OCI-LY7 (cell line): ENCODE results near the gene FBXL16. TPM values are rescaled to one million over a fixed set of nuclear protein-coding genes. Genes with fewer than 3 reads are reported as not detected.

Experiments used
- BruUV-seq: library from RNA; stranded (reverse); fragments of 400-500 nt; replicated peaks from 2 replicates; lab custom pipeline; 2021; lab: Mats Ljungman, UMichigan
- CTCF ChIA-PET: fragments of 300-600 bp; sonication (Branson Sonifier 250); formaldehyde crosslinking; loops from one replicate; lab custom pipeline; 2022; ENCODE audit warnings: antibody characterized with exemption; ENCODE audit not compliant: unreplicated experiment; lab: Charles Lee
- POLR2A ChIA-PET: fragments of 300-600 bp; sonication (Branson Sonifier 250); formaldehyde crosslinking; loops from one replicate; lab custom pipeline; 2022; ENCODE audit warnings: antibody characterized with exemption; lab: Charles Lee
- DNase-seq: peaks from one replicate; pipeline ENCODE4 v3.0.0-alpha.2; 2015; ENCODE audit warnings: low spot score
- H2AFZ ChIP-seq: fragments of 200-600 bp; sonication (generic), shearing (Covaris generic); 2 replicates; pipeline ENCODE4 v1.6.1; 2014; ENCODE audit warnings: mild to moderate bottlenecking, antibody characterized with exemption, low read length, moderate library complexity
- H3K27ac ChIP-seq: fragments of 200-600 bp; sonication (generic); 2 replicates; pipeline ENCODE4 v1.5.1; 2014; ENCODE audit warnings: mixed run types, low read depth, mild to moderate bottlenecking, moderate library complexity, low read length, inconsistent platforms; ENCODE audit not compliant: poor library complexity, severe bottlenecking
- H3K36me3 ChIP-seq: fragments of 200-600 bp; sonication (generic); 2 replicates; pipeline ENCODE4 v1.6.1; 2014; ENCODE audit warnings: mild to moderate bottlenecking, antibody characterized with exemption, low read length, moderate library complexity, mixed read lengths; ENCODE audit not compliant: insufficient read depth
- H3K4me1 ChIP-seq: fragments of 200-600 bp; sonication (generic); 2 replicates; pipeline ENCODE4 v1.5.1; 2014; ENCODE audit warnings: mild to moderate bottlenecking, low read length; ENCODE audit not compliant: insufficient read depth, poor library complexity, severe bottlenecking
- H3K4me2 ChIP-seq: fragments of 200-600 bp; sonication (generic); 2 replicates; pipeline ENCODE4 v1.6.1; 2014; ENCODE audit warnings: mild to moderate bottlenecking, low read length
- H3K4me3 ChIP-seq: fragments of 200-600 bp; sonication (generic); 2 replicates; pipeline ENCODE4 v1.5.1; 2014; ENCODE audit warnings: mild to moderate bottlenecking, low read depth, low read length; ENCODE audit not compliant: poor library complexity, severe bottlenecking
- H3K79me2 ChIP-seq: fragments of 200-600 bp; sonication (generic); 2 replicates; pipeline ENCODE4 v1.6.1; 2016; ENCODE audit warnings: low read depth, mild to moderate bottlenecking, low read length, moderate library complexity, mixed read lengths; ENCODE audit not compliant: insufficient read depth
- H3K9me2 ChIP-seq: fragments of 200-600 bp; sonication (generic); 2 replicates; pipeline ENCODE4 v1.6.1; 2016; ENCODE audit warnings: mild to moderate bottlenecking, low read length, mixed read lengths; ENCODE audit not compliant: insufficient read depth
- H3K9me3 ChIP-seq: fragments of 200-600 bp; sonication (generic); 2 replicates; pipeline ENCODE4 v1.6.1; 2014; ENCODE audit warnings: mild to moderate bottlenecking, mixed run types, low read length, mixed read lengths
- H4K20me1 ChIP-seq: fragments of 200-600 bp; sonication (generic); 2 replicates; pipeline ENCODE4 v1.6.1; 2014; ENCODE audit warnings: mild to moderate bottlenecking, antibody characterized with exemption, low read length, moderate library complexity, mixed read lengths; ENCODE audit not compliant: insufficient read depth
- EZH2phosphoT487 ChIP-seq: fragments of 200-600 bp; sonication (generic); IDR thresholded peaks from 2 replicates; pipeline ENCODE4 v1.6.1; 2018; ENCODE audit warnings: low read depth, borderline replicate concordance, mild to moderate bottlenecking, mixed run types, antibody characterized with exemption, low read length, moderate library complexity, mixed read lengths
- intact Hi-C: fragments of 100-400 bp; cut with micrococcal nuclease; formaldehyde crosslinking; loops from one replicate; pipeline ENCODE4 v1.10.0; 2022; ENCODE audit not compliant: unreplicated experiment
- total RNA-seq, 2 experiments: library from RNA; depleted of rRNA in 1 of 2; stranded (reverse); fragments of >200 nt in 1 of 2; shearing (Covaris generic) in 1 of 2; gene quantifications; 2 replicates each; pipeline ENCODE4 v1.2.3, GENCODE V29; 2014 to 2022
- TF ChIP-seq, protein P1 (sequence below): fragments of 200-600 bp; sonication (generic); conservative IDR thresholded peaks from 2 replicates; pipeline ENCODE4 v1.5.1; 2014; ENCODE audit warnings: mild to moderate bottlenecking, antibody characterized with exemption, low read length, moderate library complexity, mixed read lengths

Gene FBXL16
- total RNA-seq, 2 experiments from 2014 or later, result 0.16 to 0.42 TPM

DNA sequence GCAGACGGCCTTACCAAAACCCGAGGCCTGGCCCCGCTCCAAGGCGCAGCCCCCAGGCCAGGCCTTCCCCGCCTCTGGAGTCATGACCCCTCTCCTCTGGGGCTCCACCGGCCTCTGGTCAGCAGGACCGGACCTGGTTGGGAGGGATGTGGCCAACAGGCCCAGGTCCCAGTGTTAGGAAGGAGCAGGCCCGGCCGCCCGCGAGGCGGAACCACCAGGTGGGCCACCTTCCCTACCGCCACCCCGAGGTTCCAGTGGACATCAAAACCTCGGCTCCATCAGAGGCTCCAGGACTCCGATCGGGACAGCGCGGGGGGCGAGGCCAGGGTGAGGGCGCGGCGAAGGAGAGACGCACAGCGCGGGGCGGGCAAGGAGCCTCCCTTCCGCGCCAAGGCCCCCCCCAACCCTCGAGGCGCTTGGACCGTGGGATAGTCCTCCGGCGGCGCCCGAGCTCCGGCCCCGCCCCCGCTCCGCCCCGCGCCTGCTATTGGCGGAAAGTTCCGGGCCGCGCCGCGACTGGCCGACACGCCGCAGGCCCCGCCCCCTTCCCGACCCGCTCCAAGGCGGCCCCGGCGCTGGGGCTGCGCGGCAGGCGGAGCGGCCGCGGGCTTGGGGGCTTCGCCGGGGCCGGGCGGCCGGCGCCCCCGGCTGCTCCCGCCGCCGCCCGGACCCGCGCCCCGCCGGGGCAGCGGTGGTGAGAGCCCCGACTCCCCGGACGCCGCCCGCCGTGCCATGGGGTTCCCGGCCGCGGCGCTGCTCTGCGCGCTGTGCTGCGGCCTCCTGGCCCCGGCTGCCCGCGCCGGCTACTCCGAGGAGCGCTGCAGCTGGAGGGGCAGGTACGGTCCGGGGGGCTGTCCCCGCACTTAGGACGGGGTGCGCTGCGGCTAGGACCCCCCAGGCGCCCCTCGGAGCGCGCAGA, 9.2 kb upstream of the FBXL16 start, which contains the start of gene METRN:
METRN (plus strand) TSS at position 561 of the 919 bp plus-strand sequence; CDS start at position 733, 172 bp downstream.
- no peak within 1 kb of the TSS for H3K27ac ChIP-seq
- no peaks in the 10 kb centered on the region for H3K9me2 ChIP-seq
- POLR2A ChIA-PET, result interaction anchor here (0.5 to 2.0 kb wide), 4 partner anchors 13 to 997 kb away, joined by 3 to 8 read pairs (median 4); partner anchors contain the start of genes CHTF18 and RPUSD1
- H2AFZ ChIP-seq, result no peak within 1 kb of the TSS
- no peaks in the 10 kb centered on the region for H3K9me3 ChIP-seq
- no peaks in the 10 kb centered on the region for H4K20me1 ChIP-seq
- DNase-seq, result peak; percentile 89
- TF ChIP-seq, protein P1, sequence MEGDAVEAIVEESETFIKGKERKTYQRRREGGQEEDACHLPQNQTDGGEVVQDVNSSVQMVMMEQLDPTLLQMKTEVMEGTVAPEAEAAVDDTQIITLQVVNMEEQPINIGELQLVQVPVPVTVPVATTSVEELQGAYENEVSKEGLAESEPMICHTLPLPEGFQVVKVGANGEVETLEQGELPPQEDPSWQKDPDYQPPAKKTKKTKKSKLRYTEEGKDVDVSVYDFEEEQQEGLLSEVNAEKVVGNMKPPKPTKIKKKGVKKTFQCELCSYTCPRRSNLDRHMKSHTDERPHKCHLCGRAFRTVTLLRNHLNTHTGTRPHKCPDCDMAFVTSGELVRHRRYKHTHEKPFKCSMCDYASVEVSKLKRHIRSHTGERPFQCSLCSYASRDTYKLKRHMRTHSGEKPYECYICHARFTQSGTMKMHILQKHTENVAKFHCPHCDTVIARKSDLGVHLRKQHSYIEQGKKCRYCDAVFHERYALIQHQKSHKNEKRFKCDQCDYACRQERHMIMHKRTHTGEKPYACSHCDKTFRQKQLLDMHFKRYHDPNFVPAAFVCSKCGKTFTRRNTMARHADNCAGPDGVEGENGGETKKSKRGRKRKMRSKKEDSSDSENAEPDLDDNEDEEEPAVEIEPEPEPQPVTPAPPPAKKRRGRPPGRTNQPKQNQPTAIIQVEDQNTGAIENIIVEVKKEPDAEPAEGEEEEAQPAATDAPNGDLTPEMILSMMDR, result no peak
- TF ChIP-seq EZH2phosphoT487, result no peak
- intact Hi-C loops, result no loop called here
- CTCF ChIA-PET, result no interaction called here
- no peaks in the 10 kb centered on the region for H3K36me3 ChIP-seq
- no TSS peak for BruUV-seq
- H3K4me2 ChIP-seq, result peak within 1 kb of the TSS; percentile 69
- H3K79me2 ChIP-seq, result no peaks in the 10 kb centered on the region
- peaks cover 33% of the 10 kb centered on the region for H3K4me1 ChIP-seq
- H3K4me3 ChIP-seq, result peak within 1 kb of the TSS; percentile 65

DNA sequence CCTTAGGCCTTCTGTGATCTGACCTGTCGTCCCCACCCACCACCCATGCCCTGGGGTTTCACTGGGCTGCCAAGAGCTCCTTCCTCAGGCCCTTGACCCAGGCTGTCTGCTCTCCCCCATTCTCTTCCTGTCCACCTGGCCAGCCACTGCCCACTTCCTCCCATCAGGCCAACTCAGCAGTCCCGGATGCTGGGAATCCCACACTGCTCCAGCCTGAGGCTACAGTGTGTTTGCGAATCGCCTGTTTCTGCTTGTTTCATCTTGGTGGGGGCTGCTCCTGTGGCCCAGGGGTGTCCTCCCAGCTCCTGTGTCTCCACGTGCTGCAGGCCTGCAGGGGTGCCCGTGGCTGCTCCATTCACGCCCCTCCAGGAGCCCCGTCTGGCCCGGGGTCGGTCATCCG, 8.5 kb upstream of the FBXL16 start:
- H3K79me2 ChIP-seq, result no peaks in the 10 kb centered on the region
- ChIA-PET POLR2A (interaction anchor here (2.0 kb wide), 1 partner anchor 14 kb away, joined by 5 read pairs; no protein-coding TSS in a partner anchor), CTCF (no interaction called here)
- H3K36me3 ChIP-seq, result no peaks in the 10 kb centered on the region
- no peaks in the 10 kb centered on the region for H3K9me3 ChIP-seq
- H3K4me2 ChIP-seq, result peak overlapping the region; percentile 58; the same call in 1 of the 2 replicates
- no peak overlapping the region for H3K27ac ChIP-seq
- no peak overlapping the region for H2AFZ ChIP-seq
- no TSS peak for BruUV-seq
- no peaks in the 10 kb centered on the region for H4K20me1 ChIP-seq
- no peak for DNase-seq
- intact Hi-C loops, result no loop called here
- peaks cover 25% of the 10 kb centered on the region for H3K4me1 ChIP-seq
- H3K4me3 ChIP-seq, result no peak overlapping the region
- TF ChIP-seq EZH2phosphoT487, result no peak
- TF ChIP-seq, protein P1, result no peak
- no peaks in the 10 kb centered on the region for H3K9me2 ChIP-seq
